ENCODE measurements around the gene USH1C.

Gene USH1C

GRCh38 chr11:17570034-17570433 is 25.8 kb upstream of the USH1C start:
- DNase-seq (ENCODE audit: low read depth), result no peak

- DNase-seq (ENCODE audit: low read depth), result no peak
Observed at GRCh38 chr11:17568944-17569343, 24.7 kb upstream of the USH1C start.

- DNase-seq (ENCODE audit: low read depth), result no peak
Observed at GRCh38 chr11:17564687-17565042, 20.4 kb upstream of the USH1C start.

- no peak for DNase-seq (ENCODE audit: low read depth)
Observed at GRCh38 chr11:17563961-17564686, 19.9 kb upstream of the USH1C start.

- no peak for DNase-seq (ENCODE audit: low read depth)
Observed at GRCh38 chr11:17563231-17563646, 19.0 kb upstream of the USH1C start.

GRCh38 chr11:17561526-17561925 is 17.3 kb upstream of the USH1C start:
- no peak for DNase-seq (ENCODE audit: low read depth)

GRCh38 chr11:17561111-17561415 is 16.8 kb upstream of the USH1C start:
- no peak for DNase-seq (ENCODE audit: low read depth)

GRCh38 chr11:17560281-17561110 is 16.3 kb upstream of the USH1C start:
- DNase-seq (ENCODE audit: low read depth), result no peak

GRCh38 chr11:17559341-17560087 is 15.3 kb upstream of the USH1C start:
- no peak for DNase-seq (ENCODE audit: low read depth)

GRCh38 chr11:17558916-17559315 is 14.7 kb upstream of the USH1C start:
- no peak for DNase-seq (ENCODE audit: low read depth)

- DNase-seq (ENCODE audit: low read depth), result no peak
Observed at GRCh38 chr11:17558025-17558780, 14.0 kb upstream of the USH1C start.

GRCh38 chr11:17556999-17557398 is 12.8 kb upstream of the USH1C start:
- DNase-seq (ENCODE audit: low read depth), result no peak

GRCh38 chr11:17554487-17554886 is 10.3 kb upstream of the USH1C start:
- DNase-seq (ENCODE audit: low read depth), result no peak

- DNase-seq (ENCODE audit: low read depth), result no peak
Observed at GRCh38 chr11:17553249-17553546, 9.0 kb upstream of the USH1C start.

GRCh38 chr11:17552392-17553248 is 8.4 kb upstream of the USH1C start:
- no peak for DNase-seq (ENCODE audit: low read depth)

GRCh38 chr11:17552041-17552355 is 7.8 kb upstream of the USH1C start:
- DNase-seq (ENCODE audit: low read depth), result no peak

GRCh38 chr11:17551347-17552040 is 7.3 kb upstream of the USH1C start:
- DNase-seq (ENCODE audit: low read depth), result no peak

- no peak for DNase-seq (ENCODE audit: low read depth)
Observed at GRCh38 chr11:17550450-17551346, 6.5 kb upstream of the USH1C start.

- DNase-seq (ENCODE audit: low read depth), result no peak
Observed at GRCh38 chr11:17548444-17548843, 4.2 kb upstream of the USH1C start.

- DNase-seq (ENCODE audit: low read depth), result no peak
Observed at GRCh38 chr11:17547932-17548331, 3.7 kb upstream of the USH1C start.

Measured in T-helper 22 cell (primary cell).